HepG2 (cell line): ENCODE data around the gene CACNA2D1. TPM values are rescaled to one million over a fixed set of nuclear protein-coding genes. Genes with fewer than 3 reads are reported as not detected.

Experiments
- ATAC-seq: fragments of 200-7000 bp; cut with Tn5 transposase; 3 replicates; pipeline ENCODE4 v1.9.1; 2020; ENCODE audit warnings: mild to moderate bottlenecking, moderate library complexity
- BruUV-seq: library from RNA; stranded (reverse); fragments of 400-500 nt; replicated peaks from 2 replicates; lab custom pipeline; 2021; lab: Mats Ljungman, UMichigan
- CTCF ChIA-PET: fragments of 300-600 bp; formaldehyde crosslinking; extraction: SDS; loops from one replicate; lab custom pipeline; 2021; ENCODE audit warnings: low total read pairs, inconsistent platforms, low intra/inter-chr PET ratio; lab: Yijun Ruan, JAX
- POLR2A ChIA-PET: fragments of 350-600 bp; sonication (Branson Sonifier 250); formaldehyde crosslinking; loops from one replicate; lab custom pipeline; 2020; ENCODE audit warnings: antibody characterized with exemption, inconsistent platforms; lab: Yijun Ruan, JAX
- DNase-seq: peaks from one replicate; pipeline ENCODE4 v3.0.0-alpha.2; 2015; ENCODE audit warnings: low spot score
- FAIRE-seq: peaks from 3 replicates; lab custom pipeline; 2011; peaks lifted over from hg19 to GRCh38; lab: Jason Lieb, UNC
- H2AFZ ChIP-seq: one replicate; pipeline ENCODE4 v1.6.1; 2011; ENCODE audit warnings: low read length, inconsistent platforms
- H3K27ac ChIP-seq: fragments of 300-600 bp; 3 replicates; pipeline ENCODE4 v1.8.0; 2011; ENCODE audit warnings: mixed run types, mild to moderate bottlenecking, mixed read lengths, low read length, inconsistent platforms; ENCODE audit not compliant: insufficient read depth; ENCODE audit errors: extremely low read length
- H3K27me3 ChIP-seq, 2 experiments: fragments of 200-600 bp in 1 of 2; 2 replicates in 1 of 2; 3 replicates in 1 of 2; pipeline versions ENCODE4 v1.6.0 to v1.8.0; 2011; ENCODE audit warnings: low read length in 2 of 2, mild to moderate bottlenecking in 2 of 2, moderate library complexity in 2 of 2, inconsistent platforms in 1 of 2; ENCODE audit not compliant: insufficient read depth in 2 of 2, control insufficient read depth in 1 of 2
- H3K36me3 ChIP-seq, 2 experiments: fragments of 200-600 bp in 1 of 2; replicated peaks in 1 of 2; 2 replicates in 1 of 2; 3 replicates in 1 of 2; pipeline versions ENCODE4 v1.5.1 to v1.8.0; 2011; ENCODE audit warnings: low read length in 2 of 2, inconsistent platforms in 1 of 2; ENCODE audit not compliant: insufficient read depth in 2 of 2, control insufficient read depth in 1 of 2
- H3K4me1 ChIP-seq: 2 replicates; pipeline ENCODE4 v1.5.1; 2012; ENCODE audit warnings: low read length, inconsistent platforms; ENCODE audit not compliant: insufficient read depth
- H3K4me2 ChIP-seq: 2 replicates; pipeline ENCODE4 v1.6.0; 2011; ENCODE audit warnings: low read depth, low read length, inconsistent platforms
- H3K4me3 ChIP-seq, 3 experiments: fragments of 200-600 bp in 1 of 3; sonication (generic), shearing (Covaris generic) in 1 of 3; replicated peaks in 1 of 3; 2 replicates each; pipeline ENCODE4 v1.5.1; 2011 to 2016; ENCODE audit warnings: low read length in 3 of 3, inconsistent platforms in 2 of 3, low read depth in 2 of 3, mild to moderate bottlenecking in 2 of 3, control low read depth in 1 of 3, mixed read lengths in 1 of 3; ENCODE audit not compliant: insufficient read depth in 1 of 3
- H3K79me2 ChIP-seq: one replicate; pipeline ENCODE4 v1.6.1; 2011; ENCODE audit warnings: low read length, inconsistent platforms; ENCODE audit not compliant: insufficient read depth
- H3K9ac ChIP-seq: 2 replicates; pipeline ENCODE4 v1.6.0; 2011; ENCODE audit warnings: mild to moderate bottlenecking, low read depth, low read length, inconsistent platforms; ENCODE audit not compliant: insufficient read depth
- H3K9me3 ChIP-seq: 2 replicates; pipeline ENCODE4 v1.5.1; 2012; ENCODE audit warnings: mild to moderate bottlenecking, low read length
- H4K20me1 ChIP-seq: 2 replicates; pipeline ENCODE4 v1.6.0; 2011; ENCODE audit warnings: inconsistent platforms, mild to moderate bottlenecking, low read length, moderate library complexity; ENCODE audit not compliant: insufficient read depth
- ATF7-NPFF ChIP-seq: sonication (generic); formaldehyde crosslinking; IDR thresholded peaks from 2 replicates; pipeline ENCODE4 v1.8.1; 2023; ENCODE audit warnings: mild to moderate bottlenecking, low read depth, missing genetic modification reagents, moderate library complexity
- EED ChIP-seq: sonication (generic); formaldehyde crosslinking; IDR thresholded peaks from 2 replicates; pipeline ENCODE4 v1.5.0; 2020; ENCODE audit warnings: mild to moderate bottlenecking, missing genetic modification reagents
- FOXK2 ChIP-seq: fragments of 450-650 bp; IDR thresholded peaks from 2 replicates; pipeline ENCODE4 v1.6.1; 2016
- IKZF5 ChIP-seq: IDR thresholded peaks from 2 replicates; pipeline ENCODE4 v1.6.1; 2018; ENCODE audit warnings: missing genetic modification reagents, mild to moderate bottlenecking, missing compliant biosample characterization
- ISX ChIP-seq: sonication (generic); formaldehyde crosslinking; conservative IDR thresholded peaks from 2 replicates; pipeline ENCODE4 v1.5.0; 2020; ENCODE audit warnings: missing genetic modification reagents
- JUN ChIP-seq: sonication (generic); formaldehyde crosslinking; IDR thresholded peaks from 2 replicates; pipeline ENCODE4 v1.4.0; 2020; ENCODE audit warnings: mild to moderate bottlenecking, missing genetic modification reagents
- NCOA5 ChIP-seq: sonication (generic); formaldehyde crosslinking; IDR thresholded peaks from 2 replicates; pipeline ENCODE4 v1.4.0; 2020; ENCODE audit warnings: missing genetic modification reagents
- PRMT3 ChIP-seq: sonication (generic); formaldehyde crosslinking; IDR thresholded peaks from 2 replicates; pipeline ENCODE4 v1.8.1; 2022; ENCODE audit warnings: low read depth, mild to moderate bottlenecking, moderate library complexity, missing genetic modification reagents, borderline replicate concordance
- TAF1 ChIP-seq: sonication (generic); formaldehyde crosslinking; IDR thresholded peaks from 2 replicates; pipeline ENCODE4 v1.4.0; 2020; ENCODE audit warnings: missing genetic modification reagents
- ZFP36L2 ChIP-seq: sonication (generic); formaldehyde crosslinking; IDR thresholded peaks from 2 replicates; pipeline ENCODE4 v1.4.0; 2020; ENCODE audit warnings: missing genetic modification reagents
- ZNF333 ChIP-seq: sonication (generic); formaldehyde crosslinking; IDR thresholded peaks from 2 replicates; pipeline ENCODE4 v1.4.0; 2020; ENCODE audit warnings: mild to moderate bottlenecking, missing genetic modification reagents, borderline replicate concordance
- ZNF512 ChIP-seq: sonication (generic); formaldehyde crosslinking; IDR thresholded peaks from 2 replicates; pipeline ENCODE4 v1.4.0; 2020; ENCODE audit warnings: mild to moderate bottlenecking, missing genetic modification reagents
- ZNF577 ChIP-seq: sonication (generic); formaldehyde crosslinking; IDR thresholded peaks from 2 replicates; pipeline ENCODE4 v1.4.0; 2020; ENCODE audit warnings: mild to moderate bottlenecking, low read depth, missing genetic modification reagents, borderline replicate concordance
- ZNF619 ChIP-seq: sonication (generic); formaldehyde crosslinking; IDR thresholded peaks from 2 replicates; pipeline ENCODE4 v1.4.0; 2020; ENCODE audit warnings: mild to moderate bottlenecking, missing genetic modification reagents
- ZNF788 ChIP-seq: sonication (generic); formaldehyde crosslinking; IDR thresholded peaks from 2 replicates; pipeline ENCODE4 v1.5.0; 2020; ENCODE audit warnings: mild to moderate bottlenecking, missing genetic modification reagents, borderline replicate concordance
- ZNF800 ChIP-seq: sonication (generic); formaldehyde crosslinking; IDR thresholded peaks from 2 replicates; pipeline ENCODE4 v1.4.0; 2020; ENCODE audit warnings: missing genetic modification reagents
- WGBS: methylation state at CpG from one replicate; pipeline ENCODE4 v1.1.6; 2017; ENCODE audit warnings: low lambda C conversion rate; 5-methylcytosine and 5-hydroxymethylcytosine counted together
- in situ Hi-C: cut with HindIII; loops from 2 replicates; pipeline ENCODE4 v1.10.0; 2017; ENCODE audit warnings: low pct_unique_long_range_greater_than_20kb; ENCODE audit not compliant: extremely low pct_ligation_motif_present
- intact Hi-C: fragments of 100-400 bp; cut with micrococcal nuclease; formaldehyde crosslinking; loops from one replicate; pipeline ENCODE4 v1.10.0; 2022; ENCODE audit not compliant: unreplicated experiment
- polyA plus RNA-seq, 8 experiments: library from polyadenylated mRNA; depleted of rRNA in 3 of 8; stranded (reverse) in 7 of 8; unstranded in 1 of 8; fragments of >200 nt; fragmentation: Illumina TruSeq in 4 of 8; extraction: Trizol in 4 of 8; gene quantifications; 2 replicates each; pipeline versions ENCODE4 v1.2.1 to v1.2.3, GENCODE V29; 2011 to 2016; ENCODE audit warnings: low read depth in 4 of 8, missing spikeins in 1 of 8, mixed read lengths in 1 of 8; ENCODE audit not compliant: insufficient read depth in 1 of 8
- total RNA-seq, 5 experiments: library from RNA; depleted of rRNA; stranded (reverse); fragments of >200 nt; fragmentation: Illumina TruSeq; extraction: Trizol; gene quantifications; 2 replicates each; pipeline ENCODE4 v1.2.3, GENCODE V29; 2016; ENCODE audit warnings: low read depth in 1 of 5
- TF ChIP-seq, protein P1 (sequence below): IDR thresholded peaks from 2 replicates; pipeline ENCODE4 v1.6.1; 2016
- TF ChIP-seq, protein P2 (sequence below): sonication (generic); formaldehyde crosslinking; IDR thresholded peaks from 2 replicates; pipeline ENCODE4 v1.4.0; 2020; ENCODE audit warnings: missing genetic modification reagents, borderline replicate concordance

Gene CACNA2D1
- total and polyA plus RNA-seq, 2 of the 13 experiments (the other 11 are each of a cell fraction or from before 2014, with no cell fraction given), result not detected

GRCh38 chr7:82284936-82285519, 158.5 kb downstream of the CACNA2D1 start:
- intact Hi-C loops, result no loop called here
- BruUV-seq, result no TSS peak
- TF ChIP-seq ZFP36L2 (CRISPR knock-in tag), result no peak
- TF ChIP-seq ZNF577 (CRISPR knock-in tag), result no peak
- TF ChIP-seq, protein P1, sequence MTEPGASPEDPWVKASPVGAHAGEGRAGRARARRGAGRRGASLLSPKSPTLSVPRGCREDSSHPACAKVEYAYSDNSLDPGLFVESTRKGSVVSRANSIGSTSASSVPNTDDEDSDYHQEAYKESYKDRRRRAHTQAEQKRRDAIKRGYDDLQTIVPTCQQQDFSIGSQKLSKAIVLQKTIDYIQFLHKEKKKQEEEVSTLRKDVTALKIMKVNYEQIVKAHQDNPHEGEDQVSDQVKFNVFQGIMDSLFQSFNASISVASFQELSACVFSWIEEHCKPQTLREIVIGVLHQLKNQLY (CRISPR knock-in tag), result no peak
- no peak for TF ChIP-seq ZNF619 (CRISPR knock-in tag)
- no peak for TF ChIP-seq ZNF512 (CRISPR knock-in tag)
- TF ChIP-seq FOXK2, result no peak
- no peak for TF ChIP-seq ISX (CRISPR knock-in tag)
- no peak for TF ChIP-seq ZNF333 (CRISPR knock-in tag)
- TF ChIP-seq ATF7-NPFF (CRISPR knock-in tag), result no peak
- TF ChIP-seq, protein P2, sequence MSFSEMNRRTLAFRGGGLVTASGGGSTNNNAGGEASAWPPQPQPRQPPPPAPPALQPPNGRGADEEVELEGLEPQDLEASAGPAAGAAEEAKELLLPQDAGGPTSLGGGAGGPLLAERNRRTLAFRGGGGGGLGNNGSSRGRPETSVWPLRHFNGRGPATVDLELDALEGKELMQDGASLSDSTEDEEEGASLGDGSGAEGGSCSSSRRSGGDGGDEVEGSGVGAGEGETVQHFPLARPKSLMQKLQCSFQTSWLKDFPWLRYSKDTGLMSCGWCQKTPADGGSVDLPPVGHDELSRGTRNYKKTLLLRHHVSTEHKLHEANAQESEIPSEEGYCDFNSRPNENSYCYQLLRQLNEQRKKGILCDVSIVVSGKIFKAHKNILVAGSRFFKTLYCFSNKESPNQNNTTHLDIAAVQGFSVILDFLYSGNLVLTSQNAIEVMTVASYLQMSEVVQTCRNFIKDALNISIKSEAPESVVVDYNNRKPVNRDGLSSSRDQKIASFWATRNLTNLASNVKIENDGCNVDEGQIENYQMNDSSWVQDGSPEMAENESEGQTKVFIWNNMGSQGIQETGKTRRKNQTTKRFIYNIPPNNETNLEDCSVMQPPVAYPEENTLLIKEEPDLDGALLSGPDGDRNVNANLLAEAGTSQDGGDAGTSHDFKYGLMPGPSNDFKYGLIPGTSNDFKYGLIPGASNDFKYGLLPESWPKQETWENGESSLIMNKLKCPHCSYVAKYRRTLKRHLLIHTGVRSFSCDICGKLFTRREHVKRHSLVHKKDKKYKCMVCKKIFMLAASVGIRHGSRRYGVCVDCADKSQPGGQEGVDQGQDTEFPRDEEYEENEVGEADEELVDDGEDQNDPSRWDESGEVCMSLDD (CRISPR knock-in tag), result no peak
- no peak for TF ChIP-seq JUN (CRISPR knock-in tag)
- TF ChIP-seq PRMT3 (CRISPR knock-in tag), result no peak
- TF ChIP-seq TAF1, result no peak
- no peak for TF ChIP-seq EED (CRISPR knock-in tag)
- TF ChIP-seq IKZF5, result no peak
- no peak for TF ChIP-seq ZNF800 (CRISPR knock-in tag)
- TF ChIP-seq NCOA5, result no peak
- no peak for TF ChIP-seq ZNF788 (CRISPR knock-in tag)

More at GRCh38 chr7:82284936-82285519, 158.5 kb downstream of the CACNA2D1 start:
- ChIA-PET POLR2A (no interaction called here), CTCF (no interaction called here)
- no peaks in the 10 kb centered on the region for H4K20me1 ChIP-seq
- H3K4me3 ChIP-seq, result no peak overlapping the region
- 10% methylated on average over 6 of the region's 6 CpGs for WGBS
- in situ Hi-C loops, result no loop called here
- FAIRE-seq (no peak), DNase-seq (no peak), ATAC-seq (no peak)
- H3K36me3 ChIP-seq, result no peaks in the 10 kb centered on the region
- H3K79me2 ChIP-seq, result no peaks in the 10 kb centered on the region
- H3K4me2 ChIP-seq, result no peak overlapping the region
- H3K9me3 ChIP-seq, result no peaks in the 10 kb centered on the region
- H3K27me3 ChIP-seq, result no peaks in the 10 kb centered on the region
- H3K4me1 ChIP-seq, result no peaks in the 10 kb centered on the region
- no peak overlapping the region for H2AFZ ChIP-seq
- H3K9ac ChIP-seq, result no peak overlapping the region
- H3K27ac ChIP-seq, result no peak overlapping the region
